Vagina (tissue), 2 donors: ENCODE measurements around the gene ACMSD. TPM values are rescaled to one million over a fixed set of nuclear protein-coding genes. Genes with fewer than 3 reads are reported as not detected.

Source experiments
- DNase-seq, 2 donors: peaks; one replicate each; pipeline ENCODE4 v3.0.0-alpha.2; 2017; ENCODE audit errors: extremely low spot score in 2 of 2
- H3K27ac ChIP-seq: fragments of 200-600 bp; sonication (generic); one replicate; pipeline ENCODE4 v1.5.1; 2019
- H3K27me3 ChIP-seq: fragments of 200-600 bp; sonication (generic); one replicate; pipeline ENCODE4 v1.5.1; 2019
- H3K36me3 ChIP-seq, 2 donors: fragments of 200-600 bp; sonication (generic); one replicate each; pipeline ENCODE4 v1.5.1; 2017 to 2019
- H3K4me1 ChIP-seq: fragments of 200-600 bp; sonication (generic); one replicate; pipeline ENCODE4 v1.5.1; 2019
- H3K4me3 ChIP-seq, 2 donors: fragments of 200-600 bp; sonication (generic); 1 replicate in 1 of 2; 2 replicates in 1 of 2; pipeline ENCODE4 v1.5.1; 2016 to 2019
- H3K9me3 ChIP-seq: fragments of 200-600 bp; sonication (generic); one replicate; pipeline ENCODE4 v1.5.1; 2019
- POLR2A ChIP-seq, 2 donors: fragments of 450-650 bp; IDR thresholded peaks; one replicate each; pipeline ENCODE4 v1.6.1; 2017; ENCODE audit warnings: antibody characterized with exemption in 2 of 2, mild to moderate bottlenecking in 2 of 2, moderate library complexity in 2 of 2
- POLR2AphosphoS5 ChIP-seq, 2 donors: sonication (generic); formaldehyde crosslinking; IDR thresholded peaks; one replicate each; pipeline ENCODE4 v1.9.0; 2017; ENCODE audit warnings: antibody characterized with exemption in 2 of 2, mild to moderate bottlenecking in 2 of 2, low read depth in 1 of 2; ENCODE audit not compliant: insufficient read depth in 1 of 2
- intact Hi-C: fragments of 100-400 bp; cut with DNase I; formaldehyde crosslinking; loops from one replicate; pipeline ENCODE4 v1.15.1; 2023
- total RNA-seq: library from RNA; depleted of rRNA; stranded (reverse); fragments of >200 nt; gene quantifications from one replicate; pipeline ENCODE4 v1.2.3, GENCODE V29; 2016
- TF ChIP-seq, protein P1 (sequence below), 3 experiments: fragments of 450-650 bp in 2 of 3; fragments of 200-600 bp in 1 of 3; sonication (generic) in 1 of 3; IDR thresholded peaks; one replicate each; pipeline ENCODE4 v1.5.1; 2017 to 2019; ENCODE audit warnings: antibody characterized with exemption in 3 of 3, mild to moderate bottlenecking in 2 of 3, moderate library complexity in 2 of 3

Gene ACMSD
- total RNA-seq, 1 donor from 2014 or later: not detected

DNA sequence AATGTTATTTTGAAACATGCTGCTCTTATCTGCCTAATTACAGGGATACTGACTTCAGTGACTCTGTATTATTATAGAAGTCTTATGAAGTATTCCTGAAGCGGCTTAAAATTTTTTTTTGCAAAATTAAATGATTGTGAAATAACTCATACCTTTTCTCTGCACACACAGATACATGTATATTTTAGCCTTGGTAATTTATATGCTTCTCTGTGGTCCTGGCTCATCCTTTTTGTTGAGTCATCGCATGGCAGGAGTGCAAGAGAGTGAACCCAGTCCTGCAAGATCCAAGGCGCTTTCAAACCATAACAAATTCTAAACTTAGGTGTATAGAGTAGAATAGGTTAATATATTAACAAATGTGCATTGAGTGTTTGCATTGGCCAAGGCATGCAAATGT lies 88.8 kb downstream of the ACMSD start:
- Histone ChIP-seq H3K9me3 (no peaks in the 10 kb centered on the region), H3K4me3 (no peak overlapping the region), H3K36me3 (peaks cover 0 to 9% of the 10 kb centered on the region in 2 donors), H3K4me1 (peaks cover 75% of the 10 kb centered on the region), H3K27me3 (no peaks in the 10 kb centered on the region), H3K27ac (no peak overlapping the region)
- intact Hi-C loops: no loop called here
- DNase-seq: no peak
- TF ChIP-seq POLR2AphosphoS5 (IDR thresholded peaks at IDR 0.05; ENCODE audit: insufficient read depth in 1 of 2, low read depth in 1 of 2) (no peak), POLR2A (IDR thresholded peaks at IDR 0.05) (no peak)
- TF ChIP-seq, protein P1, sequence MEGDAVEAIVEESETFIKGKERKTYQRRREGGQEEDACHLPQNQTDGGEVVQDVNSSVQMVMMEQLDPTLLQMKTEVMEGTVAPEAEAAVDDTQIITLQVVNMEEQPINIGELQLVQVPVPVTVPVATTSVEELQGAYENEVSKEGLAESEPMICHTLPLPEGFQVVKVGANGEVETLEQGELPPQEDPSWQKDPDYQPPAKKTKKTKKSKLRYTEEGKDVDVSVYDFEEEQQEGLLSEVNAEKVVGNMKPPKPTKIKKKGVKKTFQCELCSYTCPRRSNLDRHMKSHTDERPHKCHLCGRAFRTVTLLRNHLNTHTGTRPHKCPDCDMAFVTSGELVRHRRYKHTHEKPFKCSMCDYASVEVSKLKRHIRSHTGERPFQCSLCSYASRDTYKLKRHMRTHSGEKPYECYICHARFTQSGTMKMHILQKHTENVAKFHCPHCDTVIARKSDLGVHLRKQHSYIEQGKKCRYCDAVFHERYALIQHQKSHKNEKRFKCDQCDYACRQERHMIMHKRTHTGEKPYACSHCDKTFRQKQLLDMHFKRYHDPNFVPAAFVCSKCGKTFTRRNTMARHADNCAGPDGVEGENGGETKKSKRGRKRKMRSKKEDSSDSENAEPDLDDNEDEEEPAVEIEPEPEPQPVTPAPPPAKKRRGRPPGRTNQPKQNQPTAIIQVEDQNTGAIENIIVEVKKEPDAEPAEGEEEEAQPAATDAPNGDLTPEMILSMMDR (IDR thresholded peaks at IDR 0.05): no peak

DNA sequence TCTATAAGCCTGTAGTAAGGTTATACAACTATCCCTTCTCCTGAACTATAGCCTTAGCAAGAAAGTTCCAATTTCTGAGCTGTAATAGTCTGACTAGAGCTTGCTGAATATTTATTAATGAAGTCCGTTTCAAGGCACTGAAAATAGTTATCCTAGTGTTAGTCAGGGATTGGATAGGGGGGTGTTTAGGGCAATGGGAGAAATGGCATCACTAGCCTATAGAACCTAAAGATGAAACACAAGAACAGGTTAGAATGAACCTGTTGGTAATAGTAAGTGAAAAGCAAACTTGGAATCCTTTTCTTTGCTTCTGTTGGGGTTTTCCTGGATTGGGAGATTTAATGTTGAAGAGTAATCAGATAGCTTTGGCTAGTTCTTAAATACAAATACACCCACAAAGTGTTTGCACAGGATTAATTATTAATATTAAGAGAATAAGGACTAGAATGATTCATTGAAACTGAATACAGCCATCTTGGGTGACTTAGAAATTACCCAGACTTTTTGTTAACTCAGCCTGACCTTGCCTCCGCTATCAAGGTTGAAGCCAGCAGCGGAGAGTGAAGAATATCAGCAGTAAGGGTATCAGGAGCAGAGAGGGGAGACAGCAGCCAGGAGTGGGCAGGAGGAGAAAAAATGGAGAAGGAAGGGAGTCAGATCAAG lies 94.6 kb downstream of the ACMSD start:
- peaks cover 73% of the 10 kb centered on the region for H3K4me1 ChIP-seq
- H3K27ac ChIP-seq: no peak overlapping the region
- no peak overlapping the region for H3K4me3 ChIP-seq
- H3K27me3 ChIP-seq: no peaks in the 10 kb centered on the region
- peaks cover 0 to 4% of the 10 kb centered on the region in 2 donors for H3K36me3 ChIP-seq
- no peak for DNase-seq
- TF ChIP-seq, protein P1 (IDR thresholded peaks at IDR 0.05): no peak
- TF ChIP-seq POLR2AphosphoS5 (IDR thresholded peaks at IDR 0.05; ENCODE audit: insufficient read depth in 1 of 2, low read depth in 1 of 2) (no peak), POLR2A (IDR thresholded peaks at IDR 0.05) (no peak)
- H3K9me3 ChIP-seq: no peaks in the 10 kb centered on the region
- intact Hi-C loops: no loop called here

DNA sequence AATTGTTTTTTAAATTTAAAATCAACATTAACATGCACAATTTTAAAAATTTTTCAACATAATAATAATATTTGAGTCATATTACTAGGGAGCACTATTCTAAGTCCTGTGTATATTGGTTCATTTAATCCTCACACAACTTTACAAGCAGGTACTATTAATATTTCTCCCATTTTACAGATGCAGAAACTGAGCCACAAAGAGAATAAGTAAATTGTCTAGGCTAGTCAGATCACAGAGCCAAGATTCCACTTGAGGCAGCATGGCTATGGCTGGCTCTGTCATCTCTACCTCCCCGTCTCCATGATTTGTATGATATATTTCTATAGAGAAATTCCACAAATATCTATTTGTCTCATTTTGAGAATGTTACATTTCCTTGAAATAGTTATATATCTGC lies 95.3 kb downstream of the ACMSD start:
- Histone ChIP-seq H3K4me3 (no peak overlapping the region), H3K4me1 (peaks cover 73% of the 10 kb centered on the region), H3K9me3 (no peaks in the 10 kb centered on the region), H3K27ac (no peak overlapping the region), H3K27me3 (no peaks in the 10 kb centered on the region), H3K36me3 (peaks cover 0 to 9% of the 10 kb centered on the region in 2 donors)
- no peak for DNase-seq
- intact Hi-C loops: no loop called here
- TF ChIP-seq POLR2A (IDR thresholded peaks at IDR 0.05) (no peak), POLR2AphosphoS5 (IDR thresholded peaks at IDR 0.05; ENCODE audit: insufficient read depth in 1 of 2, low read depth in 1 of 2) (no peak)
- TF ChIP-seq, protein P1 (IDR thresholded peaks at IDR 0.05): no peak

DNA sequence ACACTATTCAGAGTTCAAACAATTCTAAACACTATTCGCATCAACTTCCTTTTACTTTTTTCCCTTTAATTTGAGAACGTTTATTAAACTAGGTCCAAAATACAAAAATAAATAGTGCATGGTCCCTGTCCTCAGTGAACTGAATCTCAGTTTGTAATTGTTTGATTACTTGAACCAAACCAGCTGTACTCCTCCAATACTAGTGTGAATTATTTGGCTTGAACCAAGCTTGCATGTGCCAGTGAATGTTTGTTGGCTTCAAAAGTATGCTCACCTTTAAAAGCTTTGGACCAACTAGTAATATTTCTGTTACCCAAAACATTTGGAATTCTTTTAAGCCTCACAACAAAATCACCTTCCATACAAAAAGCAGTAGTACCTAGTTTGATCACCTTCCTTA lies 95.7 kb downstream of the ACMSD start:
- intact Hi-C loops: no loop called here
- H3K4me3 ChIP-seq: no peak overlapping the region
- H3K9me3 ChIP-seq: no peaks in the 10 kb centered on the region
- H3K4me1 ChIP-seq: peaks cover 70% of the 10 kb centered on the region
- DNase-seq: no peak
- H3K27me3 ChIP-seq: no peaks in the 10 kb centered on the region
- H3K27ac ChIP-seq: no peak overlapping the region
- peaks cover 0 to 11% of the 10 kb centered on the region in 2 donors for H3K36me3 ChIP-seq
- TF ChIP-seq, protein P1 (IDR thresholded peaks at IDR 0.05): no peak
- no peak for TF ChIP-seq POLR2AphosphoS5 (IDR thresholded peaks at IDR 0.05; ENCODE audit: insufficient read depth in 1 of 2, low read depth in 1 of 2)
- no peak for TF ChIP-seq POLR2A (IDR thresholded peaks at IDR 0.05)

DNA sequence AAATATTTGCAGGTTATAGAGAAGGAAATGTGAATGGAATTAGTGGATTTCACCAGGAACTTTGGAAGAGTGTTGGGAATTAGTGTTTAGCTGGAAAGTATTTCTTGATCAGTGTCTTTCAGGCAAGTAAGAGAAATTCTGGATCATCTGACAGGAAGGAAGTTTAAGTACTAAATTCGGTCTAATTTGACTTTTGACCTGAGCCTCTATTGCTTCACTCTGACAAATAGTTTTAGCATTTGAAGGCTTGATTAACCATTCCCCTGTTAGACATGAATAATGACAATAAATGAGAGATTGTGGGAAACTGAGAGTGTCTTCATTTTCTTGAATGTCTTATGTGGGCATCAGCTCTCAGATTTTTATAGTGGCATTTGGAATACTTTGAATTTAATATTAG lies 96.2 kb downstream of the ACMSD start:
- no peaks in the 10 kb centered on the region for H3K27me3 ChIP-seq
- no peak for DNase-seq
- H3K4me3 ChIP-seq: no peak overlapping the region
- no peak overlapping the region for H3K27ac ChIP-seq
- TF ChIP-seq POLR2A (IDR thresholded peaks at IDR 0.05) (no peak), POLR2AphosphoS5 (IDR thresholded peaks at IDR 0.05; ENCODE audit: insufficient read depth in 1 of 2, low read depth in 1 of 2) (no peak)
- TF ChIP-seq, protein P1 (IDR thresholded peaks at IDR 0.05): no peak
- H3K4me1 ChIP-seq: peaks cover 67% of the 10 kb centered on the region
- no peaks in the 10 kb centered on the region for H3K9me3 ChIP-seq
- intact Hi-C loops: no loop called here
- peaks cover 0 to 16% of the 10 kb centered on the region in 2 donors for H3K36me3 ChIP-seq
